ENCODE data around the gene LYZL4. TPM values are rescaled to one million over a fixed set of nuclear protein-coding genes. Genes with fewer than 3 reads are reported as not detected.

The LYZL4 gene
- total RNA-seq, 1 donor from 2014 or later: not detected

Other genes with a start within 250 kb of the LYZL4 start
- not detected for gene CCK, start 144.4 kb downstream of the LYZL4 start, total RNA-seq
- 3.4 TPM for gene VIPR1, start 92.0 kb upstream of the LYZL4 start, total RNA-seq
- gene SEC22C, start 171.4 kb upstream of the LYZL4 start, total RNA-seq: 21.6 TPM
- 9.1 TPM for gene SS18L2, start 180.2 kb upstream of the LYZL4 start, total RNA-seq
- 21.6 TPM for gene NKTR, start 190.1 kb upstream of the LYZL4 start, total RNA-seq
- 82.3 TPM for gene ZBTB47, start 243.1 kb upstream of the LYZL4 start, total RNA-seq